ENCODE data around the gene MYO3B.
A peak's percentile ranks its signal among the peaks of the same experiment; 100 is the strongest.
"Not testable (repeated sequence)": the region's sequence is repeated elsewhere in the genome, so short reads cannot be mapped to it uniquely, and the experiment has no call there.

The MYO3B gene

GRCh38 chr2:170377500-170378207 lies 199.7 kb downstream of the MYO3B start:
- DNase-seq, result no peak

DNA sequence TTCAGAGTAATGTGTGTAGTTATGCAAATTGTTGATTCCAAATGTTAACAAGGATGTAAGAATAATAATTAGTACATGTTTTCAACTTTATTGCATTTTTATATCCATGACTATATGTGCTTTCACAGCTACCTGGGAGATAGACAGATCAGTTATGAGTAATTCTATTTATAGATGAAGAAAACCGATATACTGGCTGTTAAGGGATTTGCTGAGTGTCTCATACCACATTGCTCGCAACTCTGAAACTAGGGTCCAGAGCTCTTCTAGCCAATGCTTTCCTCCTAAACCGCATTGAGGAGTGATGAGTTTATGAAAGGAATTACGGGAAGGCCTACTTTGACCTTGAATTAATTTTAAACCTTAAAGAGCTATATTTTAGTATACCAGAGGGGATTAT lies 202.3 kb downstream of the MYO3B start:
- DNase-seq, result no peak

DNA sequence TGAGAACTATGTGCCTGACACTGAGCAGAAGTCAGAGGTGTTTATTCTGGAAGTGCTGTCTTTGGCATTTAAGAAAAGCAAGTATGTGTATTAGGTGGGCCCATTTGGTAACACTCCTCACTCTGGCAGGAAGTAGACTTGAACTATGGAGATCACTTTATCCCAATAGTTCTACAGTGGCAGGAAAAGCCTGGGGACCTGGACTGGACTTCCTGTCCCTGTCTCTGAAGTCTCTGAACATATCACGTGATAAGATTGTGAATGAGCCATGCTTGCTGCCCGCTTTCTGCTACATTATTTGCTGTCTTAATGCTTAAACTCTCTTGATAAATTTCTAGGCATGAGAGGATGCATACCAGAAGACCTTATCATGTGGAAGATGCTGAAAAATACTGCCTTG lies 203.7 kb downstream of the MYO3B start:
- DNase-seq, result no peak

DNA sequence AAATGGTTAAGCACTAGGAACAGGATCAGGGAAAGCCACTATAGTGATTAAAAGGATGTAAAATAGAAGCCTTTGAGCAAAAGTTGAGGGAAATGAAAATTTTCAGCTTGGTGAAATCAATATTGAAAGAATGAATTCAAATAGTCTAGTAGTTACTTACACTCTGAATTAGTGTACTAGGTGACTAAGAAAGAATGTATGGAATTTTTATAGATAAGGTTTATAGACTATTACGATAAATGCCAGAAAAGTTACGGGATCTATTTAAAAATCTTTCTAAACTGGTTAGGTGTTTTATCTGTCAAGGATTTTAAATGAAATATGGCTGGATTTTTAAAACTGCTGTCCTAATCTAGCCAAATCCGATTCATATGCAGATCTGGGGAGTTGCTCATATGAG lies 208.6 kb downstream of the MYO3B start:
- no peak for DNase-seq

GRCh38 chr2:170391018-170391417 lies 213.1 kb downstream of the MYO3B start:
- DNase-seq, result no peak

- no peak for DNase-seq
Observed at GRCh38 chr2:170391697-170392096, 213.8 kb downstream of the MYO3B start.

DNA sequence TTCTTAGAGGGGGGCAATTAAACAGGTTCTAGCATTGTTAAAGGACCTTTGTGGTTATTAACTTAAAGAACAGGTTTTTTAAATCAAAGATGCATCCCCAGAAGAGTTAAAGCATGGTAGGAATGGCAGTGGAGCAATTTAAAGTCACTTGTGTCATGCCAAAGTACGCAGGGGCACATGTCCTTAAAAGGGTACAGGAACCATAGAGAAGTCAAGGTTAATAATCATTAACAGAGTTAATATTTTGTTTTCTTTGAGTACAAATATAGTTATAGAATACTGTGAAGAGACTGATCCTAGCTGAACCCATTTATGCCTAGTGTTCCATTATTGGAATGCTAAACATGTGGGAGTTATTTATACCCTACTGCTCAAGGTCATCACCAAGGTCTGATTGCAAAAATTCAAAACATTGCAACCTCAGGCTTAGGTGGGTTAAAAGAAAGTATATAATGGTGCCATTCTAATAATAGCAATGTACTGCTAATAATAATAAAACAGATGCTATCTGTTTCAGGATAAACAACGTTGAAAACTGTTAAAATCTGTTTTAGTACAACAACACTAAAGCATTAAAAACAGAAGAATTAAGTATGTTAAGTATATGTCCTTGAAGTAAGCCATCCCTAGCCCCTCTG lies 216.0 kb downstream of the MYO3B start:
- no peak for DNase-seq

- DNase-seq, result no peak
Observed at GRCh38 chr2:170394641-170395387, 216.9 kb downstream of the MYO3B start.

DNA sequence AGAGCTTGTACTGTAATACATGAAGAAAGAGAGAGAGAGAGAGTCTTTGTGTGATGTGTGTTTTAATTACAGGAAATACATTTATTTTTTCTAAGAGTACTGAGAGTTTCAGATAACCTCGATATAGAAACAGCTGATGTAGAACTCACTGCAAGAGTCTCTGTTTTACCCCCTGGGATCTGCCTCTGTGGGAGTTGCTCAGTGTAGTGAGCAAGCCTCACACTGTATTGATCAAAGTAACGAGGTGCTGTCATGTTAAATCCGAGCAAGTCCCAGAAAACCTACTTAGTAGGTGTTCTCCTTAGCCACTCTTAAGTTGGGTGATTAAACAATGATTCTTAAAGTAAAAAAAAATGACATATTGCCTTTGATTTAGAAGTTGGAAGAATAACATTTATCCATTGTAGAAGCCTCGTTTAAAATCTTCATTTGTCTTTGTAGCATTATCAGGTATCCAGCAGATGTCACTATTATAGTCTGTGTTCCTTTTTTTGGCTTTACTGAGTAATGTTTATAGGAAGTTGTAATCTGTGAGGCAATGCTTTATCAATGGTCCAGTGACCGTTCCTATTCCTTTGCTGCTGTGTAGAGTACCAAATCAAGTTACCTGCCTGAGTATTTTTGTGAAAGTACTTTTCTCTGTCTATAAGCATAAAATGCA lies 219.0 kb downstream of the MYO3B start:
- no peak for DNase-seq

- DNase-seq, result no peak
Observed at GRCh38 chr2:170401187-170401586, 223.2 kb downstream of the MYO3B start.

DNA sequence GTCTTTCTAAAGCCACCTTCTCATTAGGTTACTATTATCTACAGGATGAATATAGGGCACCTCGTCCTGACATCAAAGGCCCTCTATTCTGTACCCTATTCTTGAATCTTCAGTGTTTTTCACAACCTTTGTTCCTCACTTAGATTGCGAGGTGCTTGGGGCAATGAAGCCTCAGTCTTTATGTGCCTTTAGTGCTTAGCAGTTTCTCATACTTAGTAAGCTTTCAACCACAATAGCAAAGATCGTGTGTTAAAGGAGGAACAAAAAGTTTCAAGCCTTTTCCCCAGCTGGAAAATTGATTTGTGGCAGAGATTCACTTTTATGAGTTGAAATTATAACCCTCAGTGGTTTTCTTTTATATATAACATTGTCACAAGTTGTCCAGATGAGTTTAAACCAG lies 226.9 kb downstream of the MYO3B start:
- no peak for DNase-seq

GRCh38 chr2:170405326-170405725 lies 227.4 kb downstream of the MYO3B start:
- DNase-seq, result no peak

- DNase-seq, result no peak
Observed at GRCh38 chr2:170408461-170409163, 230.7 kb downstream of the MYO3B start.

DNA sequence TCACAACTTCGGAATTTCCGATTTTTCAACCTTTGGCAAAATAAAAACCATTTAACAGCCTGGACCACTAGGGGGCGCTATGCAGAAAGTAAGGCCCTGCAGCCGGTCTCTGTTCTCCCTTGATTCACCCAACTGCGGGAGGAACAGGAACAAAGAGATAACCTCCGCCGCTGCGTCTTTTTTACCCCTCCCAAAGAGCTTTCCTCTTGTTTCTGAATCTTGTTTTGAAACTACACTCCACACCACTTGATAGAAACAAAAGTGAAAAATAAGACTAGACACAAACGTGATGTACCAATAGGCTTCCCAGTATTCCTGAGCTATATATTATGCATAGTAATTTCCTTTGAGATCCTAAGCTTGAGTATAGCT lies 231.2 kb downstream of the MYO3B start:
- DNase-seq, result peak; percentile 72

DNA sequence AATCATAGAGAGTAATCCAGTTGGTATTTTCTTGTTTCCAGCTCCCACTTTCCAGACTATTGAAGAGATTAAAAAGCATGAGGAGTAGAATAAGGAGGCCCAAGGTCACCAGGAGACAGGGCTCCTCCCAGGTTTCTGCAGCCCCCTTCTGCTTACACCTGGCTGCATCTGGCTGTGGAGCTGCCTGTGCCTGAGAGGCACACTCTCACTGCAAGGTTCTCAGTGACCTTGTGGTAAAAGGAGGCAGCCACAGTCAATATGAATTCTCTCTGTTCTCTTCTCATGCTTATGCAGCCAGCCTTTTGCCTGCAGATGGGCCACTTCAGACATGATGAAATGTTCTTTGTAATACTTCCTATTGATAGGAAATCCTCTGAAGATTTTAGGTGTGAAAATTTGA lies 233.7 kb downstream of the MYO3B start:
- no peak for DNase-seq

GRCh38 chr2:170420961-170421687 lies 243.2 kb downstream of the MYO3B start:
- no peak for DNase-seq

DNA sequence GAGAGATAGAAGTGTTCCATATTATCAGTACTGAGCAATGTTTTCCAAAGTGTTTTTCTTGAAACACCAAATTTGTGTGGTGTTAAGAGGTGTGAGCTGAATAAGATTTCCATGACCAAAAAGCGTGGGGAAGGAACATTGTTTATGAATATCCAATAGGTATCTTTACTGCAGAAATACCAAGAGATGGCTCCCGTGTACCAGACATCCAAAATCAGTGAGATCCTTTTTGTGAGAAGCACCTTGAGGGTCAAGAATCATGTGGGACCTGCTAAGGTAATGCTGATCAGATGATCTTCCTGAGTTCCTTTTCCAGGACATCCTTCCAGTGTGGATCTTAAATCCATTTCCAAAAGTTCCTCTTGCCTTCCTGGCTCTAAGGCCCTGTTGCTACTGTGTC lies 246.0 kb downstream of the MYO3B start:
- no peak for DNase-seq

DNA sequence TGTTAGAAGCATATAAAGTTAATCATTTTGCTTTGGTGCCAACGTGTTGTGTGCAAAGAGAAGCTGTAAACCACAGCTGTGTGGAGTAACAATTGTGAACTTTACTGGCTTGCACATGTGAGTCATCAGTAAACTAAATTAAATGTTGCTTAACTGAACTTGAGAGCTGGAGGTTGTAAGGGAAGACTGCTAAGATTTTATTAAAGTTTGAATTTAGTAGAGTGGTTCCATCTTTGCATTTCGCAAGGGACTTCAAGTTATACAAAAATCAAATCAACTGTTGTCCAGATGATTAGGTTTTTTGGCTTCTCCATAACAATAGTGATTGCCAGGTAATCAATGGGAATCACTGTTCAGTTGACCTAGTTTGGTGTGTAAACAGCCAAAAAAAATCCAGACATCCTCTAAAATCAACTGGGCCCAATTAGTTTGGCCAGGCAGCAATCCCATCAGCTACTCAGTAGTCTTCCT lies 247.4 kb downstream of the MYO3B start:
- no peak for DNase-seq

DNA sequence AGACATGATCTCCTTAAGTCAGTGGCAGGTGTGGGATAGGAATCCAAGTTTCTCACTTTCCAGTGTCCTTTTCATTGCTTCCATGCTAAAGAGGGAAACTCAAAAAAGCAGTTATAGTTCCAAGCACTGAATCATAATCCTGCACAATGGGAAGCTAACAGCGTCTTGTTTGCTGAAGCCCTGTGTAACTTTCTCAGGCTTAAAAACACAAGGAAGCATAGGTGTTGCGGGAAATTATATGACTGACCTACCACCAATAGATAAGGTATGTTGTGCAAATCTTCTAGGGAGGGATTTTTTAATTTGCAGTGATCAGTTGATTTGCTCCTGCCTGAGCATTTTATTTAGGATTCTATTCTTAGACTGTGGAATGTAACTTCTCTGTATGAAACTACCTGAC lies 250.9 kb downstream of the MYO3B start:
- no peak for DNase-seq

- DNase-seq, result no peak
Observed at GRCh38 chr2:170432823-170433222, 254.9 kb downstream of the MYO3B start.

DNA sequence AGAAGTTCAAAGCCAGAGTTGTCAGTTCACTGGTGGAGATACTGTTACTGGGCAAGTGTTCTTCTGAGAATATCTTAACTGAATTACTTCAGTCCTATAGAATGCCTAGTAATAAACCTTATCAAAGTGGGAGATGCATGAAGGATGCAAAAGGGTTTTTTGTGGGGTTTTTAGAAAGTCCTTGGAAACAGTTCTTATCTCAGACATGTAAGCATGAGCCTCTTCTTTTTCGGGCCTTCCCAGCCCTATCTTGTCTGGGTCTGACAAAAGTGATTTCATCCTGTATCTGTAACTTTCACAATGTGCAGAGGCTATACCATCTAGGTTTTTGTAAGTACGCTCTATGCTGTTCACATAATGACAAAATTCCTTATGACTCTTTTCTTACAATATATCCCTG lies 255.5 kb downstream of the MYO3B start:
- DNase-seq, result no peak

DNA sequence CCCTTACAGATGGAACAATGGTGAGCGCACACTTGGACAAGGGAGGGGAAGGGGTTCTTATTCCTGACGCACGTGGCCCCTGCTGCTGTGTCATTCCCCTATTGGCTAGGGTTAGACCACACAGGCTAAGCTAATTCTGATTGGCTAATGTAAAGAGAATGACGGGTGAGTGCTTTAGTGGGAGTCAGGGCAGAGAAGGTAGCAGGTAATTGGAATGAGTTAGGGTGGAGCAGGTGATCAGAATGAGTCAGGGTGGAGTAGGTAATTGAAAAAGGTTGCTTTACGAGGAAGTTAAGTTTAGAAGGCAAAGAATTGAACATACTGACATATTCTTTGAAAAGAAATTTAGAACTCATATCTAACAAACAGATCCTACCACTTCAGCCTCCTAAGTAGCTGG lies 256.4 kb downstream of the MYO3B start:
- not testable (repeated sequence) for DNase-seq

Data from stimulated activated CD4-positive, alpha-beta T cell treated with anti-CD3 and anti-CD28 coated beads, Interleukin-1b, Interleukin-23, amount 100 ng/mL, for 48 hours (primary cell).